Stimulated activated CD4-positive, alpha-beta T cell treated with anti-CD3 and anti-CD28 coated beads, Interleukin-4, amount 100 ng/mL, for 4 hours (primary cell): ENCODE measurements around the gene CAPRIN1.

ENCODE experiments used
- DNase-seq, 2 experiments: peaks; one replicate each; pipeline ENCODE4 v3.0.0-alpha.2; 2020

CAPRIN1 gene

DNA sequence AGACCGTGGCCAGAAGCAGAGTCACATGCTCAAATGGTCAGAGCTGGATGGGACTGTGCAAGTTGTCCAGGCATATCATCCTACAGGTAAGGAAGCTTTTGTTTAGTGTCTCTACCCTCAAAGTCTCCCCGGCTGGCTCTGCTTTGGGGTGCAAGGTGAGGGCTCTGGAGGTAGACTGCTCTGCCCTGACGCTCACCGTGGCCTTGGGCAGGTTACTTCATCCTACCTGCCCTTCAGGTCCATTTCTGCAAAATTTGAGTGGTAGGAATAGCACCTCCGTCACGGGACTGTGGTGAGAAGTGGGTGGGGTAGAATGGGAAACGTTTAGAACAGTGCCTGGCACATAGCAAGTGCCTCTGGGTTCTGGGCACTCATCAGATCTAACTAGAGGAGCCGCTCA lies 96.0 kb downstream of the CAPRIN1 start:
- DNase-seq = no peak

DNA sequence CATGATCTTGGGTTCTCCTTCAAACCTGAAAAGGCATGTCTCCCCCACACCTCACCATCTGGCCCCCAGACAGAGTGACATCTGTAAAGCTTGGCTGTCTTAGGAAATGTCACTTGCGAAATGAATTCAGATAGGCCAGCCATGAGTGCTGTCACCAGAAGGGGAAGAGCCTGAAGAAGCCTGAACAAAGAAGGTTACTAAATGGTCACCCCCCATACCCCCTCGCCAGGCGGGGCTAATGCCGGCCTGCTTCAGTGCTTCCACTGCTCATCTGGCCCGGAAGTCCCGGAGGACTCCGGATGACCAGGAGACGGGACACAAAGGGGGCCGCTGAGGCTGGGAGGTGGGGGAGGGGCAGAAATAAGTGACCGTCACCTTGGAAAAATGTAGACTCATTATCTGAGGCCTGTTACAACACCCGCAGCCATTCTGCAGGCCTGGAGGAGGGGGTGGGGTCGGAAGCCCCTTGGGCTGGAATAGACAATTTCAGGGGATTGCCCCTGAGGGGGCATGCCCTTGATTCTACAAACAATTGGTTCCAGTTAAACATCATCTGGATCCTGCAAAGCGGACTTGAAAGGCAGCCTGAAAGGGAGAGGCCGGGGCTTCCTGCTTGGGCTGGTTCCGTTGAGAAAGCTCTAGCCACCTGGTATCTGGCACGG lies 97.1 kb downstream of the CAPRIN1 start:
- DNase-seq = no peak

DNA sequence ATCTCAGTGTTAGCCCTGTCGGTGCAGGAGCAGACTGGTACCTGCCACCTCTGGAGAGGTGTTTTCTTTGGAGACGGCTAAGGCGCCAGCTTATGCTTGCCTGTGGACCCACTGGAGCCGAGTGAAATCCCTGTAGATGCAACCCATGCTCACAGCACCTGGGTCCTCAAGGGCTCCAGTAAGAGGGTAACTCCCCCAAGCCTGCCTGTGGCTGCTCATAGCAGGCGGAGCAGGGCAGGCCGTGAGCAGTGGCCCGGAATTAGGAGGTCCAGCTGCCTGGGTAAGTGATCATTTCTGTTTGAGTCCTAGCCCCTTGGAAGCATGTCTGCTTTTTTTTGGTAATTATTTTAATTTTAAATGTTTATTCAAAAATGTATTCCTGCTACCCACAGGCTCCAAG lies 97.7 kb downstream of the CAPRIN1 start:
- DNase-seq = no peak

DNA sequence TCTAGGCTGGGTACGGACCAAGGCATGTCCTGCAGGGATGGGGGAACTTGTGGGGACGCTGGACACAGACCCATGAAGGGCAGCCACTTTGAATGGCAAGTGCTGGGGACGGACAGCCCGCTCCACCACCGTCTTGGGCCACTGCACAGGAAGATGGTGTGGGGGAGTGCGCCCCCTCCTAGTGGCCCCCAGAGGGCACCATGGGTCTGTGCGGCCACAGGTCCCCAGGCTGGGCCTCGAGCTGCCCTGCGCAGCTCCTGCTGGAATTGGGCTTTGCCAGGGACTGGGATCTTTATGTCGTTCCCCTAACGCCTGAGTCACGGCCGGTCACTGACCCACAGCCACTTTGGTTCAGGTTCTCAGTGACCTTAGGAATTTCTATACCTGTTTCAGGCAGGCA lies 98.3 kb downstream of the CAPRIN1 start:
- no peak for DNase-seq

DNA sequence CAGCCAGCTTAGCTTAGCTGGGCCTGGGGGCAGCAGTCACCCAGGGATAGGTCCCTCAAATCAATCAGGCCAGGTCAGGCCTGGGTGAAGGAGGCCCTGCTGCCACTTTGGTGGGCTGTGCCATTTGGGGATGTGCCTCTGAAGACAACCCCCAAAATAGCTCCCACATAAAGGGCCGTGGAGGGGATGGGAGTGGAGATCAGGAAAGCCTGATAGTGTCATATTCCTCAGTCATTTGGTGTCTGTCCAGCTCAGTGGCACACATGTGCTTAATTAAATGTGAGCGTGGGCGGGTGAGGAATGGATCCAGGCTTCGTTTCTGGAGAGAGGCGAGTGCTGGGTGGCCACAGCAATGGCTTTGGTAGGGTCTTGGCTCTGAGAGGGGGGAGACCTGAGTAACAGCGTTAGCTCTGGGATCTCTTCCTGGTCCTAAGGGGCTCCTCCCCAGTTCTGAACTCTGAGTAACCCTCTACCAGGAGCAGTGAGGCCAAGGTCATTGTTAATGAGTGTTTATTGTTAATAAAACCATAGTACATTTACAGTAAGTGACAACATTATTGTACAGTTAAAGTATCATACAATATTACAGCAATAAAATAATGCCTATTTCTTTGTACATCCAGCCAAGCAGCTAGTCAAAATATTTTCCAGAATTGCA lies 99.1 kb downstream of the CAPRIN1 start:
- DNase-seq = no peak
